RWPE1 (cell line): ENCODE results near the gene RPE65.

Source experiments
- CTCF ChIA-PET: fragments of 350-600 bp; sonication (Branson Sonifier 250); formaldehyde crosslinking; extraction: SDS; loops from one replicate; lab custom pipeline; 2021; lab: Yijun Ruan, JAX
- POLR2A ChIA-PET: fragments of 400-600 bp; formaldehyde crosslinking; extraction: SDS; loops from one replicate; lab custom pipeline; 2020; ENCODE audit warnings: antibody characterized with exemption; ENCODE audit not compliant: low non-redundant PET; lab: Yijun Ruan, JAX
- DNase-seq: peaks from one replicate; pipeline ENCODE4 v3.0.0; 2012; ENCODE audit warnings: low spot score
- H3K27ac ChIP-seq: fragments of 450-650 bp; 2 replicates; pipeline ENCODE4 v1.5.1; 2017
- TF ChIP-seq, protein P1 (sequence below): fragments of 450-650 bp; conservative IDR thresholded peaks from 2 replicates; pipeline ENCODE4 v1.5.1; 2017; ENCODE audit warnings: low read depth, mild to moderate bottlenecking

Gene RPE65

GRCh38 chr1:68473060-68473459, 23.3 kb upstream of the RPE65 start:
- TF ChIP-seq, protein P1, sequence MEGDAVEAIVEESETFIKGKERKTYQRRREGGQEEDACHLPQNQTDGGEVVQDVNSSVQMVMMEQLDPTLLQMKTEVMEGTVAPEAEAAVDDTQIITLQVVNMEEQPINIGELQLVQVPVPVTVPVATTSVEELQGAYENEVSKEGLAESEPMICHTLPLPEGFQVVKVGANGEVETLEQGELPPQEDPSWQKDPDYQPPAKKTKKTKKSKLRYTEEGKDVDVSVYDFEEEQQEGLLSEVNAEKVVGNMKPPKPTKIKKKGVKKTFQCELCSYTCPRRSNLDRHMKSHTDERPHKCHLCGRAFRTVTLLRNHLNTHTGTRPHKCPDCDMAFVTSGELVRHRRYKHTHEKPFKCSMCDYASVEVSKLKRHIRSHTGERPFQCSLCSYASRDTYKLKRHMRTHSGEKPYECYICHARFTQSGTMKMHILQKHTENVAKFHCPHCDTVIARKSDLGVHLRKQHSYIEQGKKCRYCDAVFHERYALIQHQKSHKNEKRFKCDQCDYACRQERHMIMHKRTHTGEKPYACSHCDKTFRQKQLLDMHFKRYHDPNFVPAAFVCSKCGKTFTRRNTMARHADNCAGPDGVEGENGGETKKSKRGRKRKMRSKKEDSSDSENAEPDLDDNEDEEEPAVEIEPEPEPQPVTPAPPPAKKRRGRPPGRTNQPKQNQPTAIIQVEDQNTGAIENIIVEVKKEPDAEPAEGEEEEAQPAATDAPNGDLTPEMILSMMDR, result no peak
- no peak for DNase-seq
- H3K27ac ChIP-seq, result no peak overlapping the region
- POLR2A ChIA-PET, result no interaction called here
- CTCF ChIA-PET, result no interaction called here

- DNase-seq, result no peak
- POLR2A ChIA-PET, result no interaction called here
Observed at GRCh38 chr1:68470388-68470970, 20.7 kb upstream of the RPE65 start.

DNA sequence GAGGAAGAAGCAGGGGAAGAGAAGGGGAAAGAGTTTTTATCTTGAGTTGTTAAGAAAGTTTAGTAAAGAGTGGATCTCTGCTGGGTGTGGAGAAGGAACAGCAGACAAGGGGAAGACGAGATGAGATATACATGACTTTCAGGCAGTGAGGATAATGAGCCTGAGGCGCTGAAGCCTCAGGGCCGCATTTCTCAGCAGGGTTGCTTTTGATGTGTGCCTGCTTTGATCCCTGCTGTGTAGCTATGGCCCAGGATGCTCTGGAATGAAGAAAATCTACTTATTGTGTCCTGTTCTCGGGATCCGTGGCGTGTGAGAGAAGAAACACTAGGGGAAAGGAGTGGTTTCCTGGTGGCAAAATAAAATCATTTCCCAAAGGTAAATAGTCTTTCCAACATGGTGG, 15.1 kb upstream of the RPE65 start:
- H3K27ac ChIP-seq, result no peak overlapping the region
- no peak for DNase-seq
- ChIA-PET CTCF (no interaction called here), POLR2A (no interaction called here)
- TF ChIP-seq, protein P1, result no peak

More at GRCh38 chr1:68470388-68470970, 20.7 kb upstream of the RPE65 start:
- H3K27ac ChIP-seq, result no peak overlapping the region
- TF ChIP-seq, protein P1, result peak; percentile 81
- CTCF ChIA-PET, result interaction anchor here (0.6 to 1.0 kb wide), 7 partner anchors 8 to 1418 kb away, joined by 3 to 13 read pairs (median 3); no protein-coding TSS in a partner anchor

- CTCF ChIA-PET, result interaction anchor here (0.5 to 0.6 kb wide), 3 partner anchors 53 to 1682 kb away, joined by 5 read pairs; no protein-coding TSS in a partner anchor
Observed at GRCh38 chr1:68460935-68461334, 11.2 kb upstream of the RPE65 start.

DNA sequence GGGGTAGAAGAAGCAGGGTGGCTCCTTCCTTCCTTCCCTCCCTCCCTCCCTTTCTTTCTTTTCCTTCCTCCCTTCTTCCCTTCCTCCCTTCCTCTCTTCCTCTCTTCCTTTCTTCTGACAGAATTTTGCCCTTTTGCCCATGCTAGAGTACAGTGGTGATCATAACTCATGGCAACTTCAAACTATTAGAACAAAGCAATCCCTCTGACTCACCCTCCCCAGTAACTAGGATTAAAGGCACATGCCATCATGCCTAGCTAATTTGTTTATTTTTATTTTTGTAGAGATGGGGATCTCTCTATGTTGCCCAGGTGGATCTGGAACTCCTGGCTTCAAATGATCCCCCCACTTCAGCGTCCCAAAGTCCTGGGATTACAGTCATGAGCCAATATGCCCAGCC, 10.0 kb upstream of the RPE65 start:
- DNase-seq, result peak; percentile 21
- ChIA-PET POLR2A (no interaction called here), CTCF (no interaction called here)
- TF ChIP-seq, protein P1, result no peak
- H3K27ac ChIP-seq, result no peak overlapping the region

More at GRCh38 chr1:68460935-68461334, 11.2 kb upstream of the RPE65 start:
- no peak for DNase-seq
- no peak overlapping the region for H3K27ac ChIP-seq
- POLR2A ChIA-PET, result no interaction called here
- TF ChIP-seq, protein P1, result no peak

DNA sequence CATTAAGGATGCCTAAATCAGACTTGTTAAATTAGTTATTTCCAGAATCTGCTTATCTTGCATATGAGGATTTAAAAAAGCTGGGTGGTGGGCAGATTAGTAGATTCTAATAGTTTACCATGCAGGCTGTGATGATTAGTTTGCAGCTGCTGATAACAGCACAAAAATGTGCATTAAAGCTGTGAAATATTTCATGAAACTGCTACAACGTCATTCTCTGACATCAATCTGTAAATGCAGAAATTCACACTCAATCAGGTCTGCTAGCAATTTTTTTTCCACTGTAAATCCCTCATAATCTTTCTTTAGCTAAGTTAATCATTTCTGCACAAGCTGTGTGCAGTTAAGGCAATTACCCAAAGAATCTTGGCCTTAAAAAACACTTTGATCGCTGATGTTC, 9.3 kb upstream of the RPE65 start:
- DNase-seq, result no peak
- CTCF ChIA-PET, result no interaction called here
- no peak overlapping the region for H3K27ac ChIP-seq
- POLR2A ChIA-PET, result no interaction called here
- TF ChIP-seq, protein P1, result no peak
